DND-41 (cell line): ENCODE measurements around the gene UBE2D3.
"Not testable (repeated sequence)": the region's sequence is repeated elsewhere in the genome, so short reads cannot be mapped to it uniquely, and the experiment has no call there.

Experiments
- ATAC-seq: fragments of 200-7000 bp; cut with Tn5 transposase; 3 replicates; pipeline ENCODE4 v1.9.1; 2021; ENCODE audit warnings: low read depth; ENCODE audit not compliant: insufficient read depth
- DNase-seq: peaks from one replicate; pipeline ENCODE4 v3.0.0-alpha.2; 2020
- H2AFZ ChIP-seq: 2 replicates; pipeline ENCODE4 v1.6.0; 2012; ENCODE audit warnings: low read depth, low read length
- H3K27ac ChIP-seq: 2 replicates; pipeline ENCODE4 v1.5.1; 2012; ENCODE audit warnings: low read length, inconsistent platforms
- H3K27me3 ChIP-seq: fragments of 200-600 bp; sonication (generic); 2 replicates; pipeline ENCODE4 v1.6.0; 2012; ENCODE audit warnings: low read length, mild to moderate bottlenecking, inconsistent platforms; ENCODE audit not compliant: insufficient read depth, poor library complexity
- H3K36me3 ChIP-seq: 2 replicates; pipeline ENCODE4 v1.5.1; 2012; ENCODE audit warnings: low read length, inconsistent platforms; ENCODE audit not compliant: insufficient read depth
- H3K4me1 ChIP-seq: 2 replicates; pipeline ENCODE4 v1.5.1; 2012; ENCODE audit warnings: mild to moderate bottlenecking, low read length; ENCODE audit not compliant: insufficient read depth
- H3K4me2 ChIP-seq: 2 replicates; pipeline ENCODE4 v1.6.0; 2012; ENCODE audit warnings: mild to moderate bottlenecking, moderate library complexity, low read length, inconsistent platforms; ENCODE audit not compliant: insufficient read depth
- H3K4me3 ChIP-seq, 2 experiments: fragments of 200-600 bp in 1 of 2; shearing (Covaris generic) in 1 of 2; 2 replicates each; pipeline ENCODE4 v1.5.1; 2012 to 2016; ENCODE audit warnings: inconsistent platforms in 2 of 2, low read length in 2 of 2, mild to moderate bottlenecking in 2 of 2, low read depth in 1 of 2, moderate library complexity in 1 of 2
- H3K79me2 ChIP-seq: 2 replicates; pipeline ENCODE4 v1.6.0; 2012; ENCODE audit warnings: low read length, inconsistent platforms; ENCODE audit not compliant: insufficient read depth
- H3K9ac ChIP-seq: 2 replicates; pipeline ENCODE4 v1.6.0; 2012; ENCODE audit warnings: low read depth, mild to moderate bottlenecking, inconsistent platforms, low read length, moderate library complexity
- H3K9me3 ChIP-seq: 2 replicates; pipeline ENCODE4 v1.5.1; 2012; ENCODE audit warnings: low read length, moderate library complexity, mild to moderate bottlenecking, inconsistent platforms; ENCODE audit not compliant: insufficient read depth, severe bottlenecking
- H4K20me1 ChIP-seq: 2 replicates; pipeline ENCODE4 v1.6.0; 2012; ENCODE audit warnings: low read length; ENCODE audit not compliant: insufficient read depth
- EZH2 ChIP-seq: IDR thresholded peaks from 3 replicates; pipeline ENCODE4 v1.6.1; 2012; ENCODE audit warnings: borderline replicate concordance, low read depth, mild to moderate bottlenecking, moderate library complexity, low read length, inconsistent platforms; ENCODE audit not compliant: severe bottlenecking
- TF ChIP-seq, protein P1 (sequence below): IDR thresholded peaks from 2 replicates; pipeline ENCODE4 v1.5.1; 2012; ENCODE audit warnings: borderline replicate concordance, low read length, moderate library complexity, mild to moderate bottlenecking; ENCODE audit not compliant: poor library complexity, severe bottlenecking; ENCODE audit errors: extremely low read depth

The UBE2D3 gene

GRCh38 chr4:102868781-102869568 lies 41.6 kb upstream of the UBE2D3 start, which contains the start of gene CISD2:
Gene CISD2 (plus strand): TSS chr4:102868992. CDS start chr4:102869085, 93 bp downstream.
- Histone ChIP-seq H3K79me2 (peaks cover 94% of the 10 kb centered on the region), H3K27ac (peak within 1 kb of the TSS; percentile 95), H3K4me1 (peaks cover 59% of the 10 kb centered on the region), H3K9me3 (no peaks in the 10 kb centered on the region), H4K20me1 (no peaks in the 10 kb centered on the region), H2AFZ (peak within 1 kb of the TSS; percentile 89), H3K9ac (peak within 1 kb of the TSS; percentile 71), H3K4me3 (peak within 1 kb of the TSS; percentile 63 to 85), H3K36me3 (peaks cover 18% of the 10 kb centered on the region), H3K4me2 (peak within 1 kb of the TSS; percentile 97), H3K27me3 (no peaks in the 10 kb centered on the region)
- no peak for TF ChIP-seq EZH2
- TF ChIP-seq, protein P1, sequence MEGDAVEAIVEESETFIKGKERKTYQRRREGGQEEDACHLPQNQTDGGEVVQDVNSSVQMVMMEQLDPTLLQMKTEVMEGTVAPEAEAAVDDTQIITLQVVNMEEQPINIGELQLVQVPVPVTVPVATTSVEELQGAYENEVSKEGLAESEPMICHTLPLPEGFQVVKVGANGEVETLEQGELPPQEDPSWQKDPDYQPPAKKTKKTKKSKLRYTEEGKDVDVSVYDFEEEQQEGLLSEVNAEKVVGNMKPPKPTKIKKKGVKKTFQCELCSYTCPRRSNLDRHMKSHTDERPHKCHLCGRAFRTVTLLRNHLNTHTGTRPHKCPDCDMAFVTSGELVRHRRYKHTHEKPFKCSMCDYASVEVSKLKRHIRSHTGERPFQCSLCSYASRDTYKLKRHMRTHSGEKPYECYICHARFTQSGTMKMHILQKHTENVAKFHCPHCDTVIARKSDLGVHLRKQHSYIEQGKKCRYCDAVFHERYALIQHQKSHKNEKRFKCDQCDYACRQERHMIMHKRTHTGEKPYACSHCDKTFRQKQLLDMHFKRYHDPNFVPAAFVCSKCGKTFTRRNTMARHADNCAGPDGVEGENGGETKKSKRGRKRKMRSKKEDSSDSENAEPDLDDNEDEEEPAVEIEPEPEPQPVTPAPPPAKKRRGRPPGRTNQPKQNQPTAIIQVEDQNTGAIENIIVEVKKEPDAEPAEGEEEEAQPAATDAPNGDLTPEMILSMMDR: no peak
- DNase-seq (peak; percentile 95), ATAC-seq (peak; percentile 86)

GRCh38 chr4:102868153-102868780 lies 40.9 kb upstream of the UBE2D3 start:
- peak overlapping the region; percentile 71 for H3K9ac ChIP-seq
- peak; percentile 39 for DNase-seq
- peaks cover 22% of the 10 kb centered on the region for H3K36me3 ChIP-seq
- peak overlapping the region; percentile 89 for H2AFZ ChIP-seq
- no peaks in the 10 kb centered on the region for H3K9me3 ChIP-seq
- H4K20me1 ChIP-seq: no peaks in the 10 kb centered on the region
- H3K27me3 ChIP-seq: no peaks in the 10 kb centered on the region
- H3K4me3 ChIP-seq: peak overlapping the region; percentile 63 to 85; a peak in 3 of 4 replicates
- peak overlapping the region; percentile 95 for H3K27ac ChIP-seq
- peak; percentile 52 for ATAC-seq
- H3K4me2 ChIP-seq: peak overlapping the region; percentile 97
- TF ChIP-seq, protein P1: no peak
- TF ChIP-seq EZH2: no peak
- H3K4me1 ChIP-seq: peaks cover 59% of the 10 kb centered on the region
- peaks cover 94% of the 10 kb centered on the region for H3K79me2 ChIP-seq

GRCh38 chr4:102867278-102868152 lies 40.2 kb upstream of the UBE2D3 start:
- Histone ChIP-seq H3K4me2 (peak overlapping the region; percentile 97), H3K4me1 (peaks cover 59% of the 10 kb centered on the region), H3K9ac (peak overlapping the region; percentile 71), H3K9me3 (no peaks in the 10 kb centered on the region), H2AFZ (peak overlapping the region; percentile 89), H3K4me3 (peak overlapping the region; percentile 63 to 85), H3K27me3 (no peaks in the 10 kb centered on the region), H3K36me3 (peaks cover 17% of the 10 kb centered on the region; the same call in 1 of the 2 replicates), H3K27ac (peak overlapping the region; percentile 95), H4K20me1 (no peaks in the 10 kb centered on the region), H3K79me2 (peaks cover 94% of the 10 kb centered on the region)
- no peak for TF ChIP-seq EZH2
- TF ChIP-seq, protein P1: no peak
- no peak for ATAC-seq
- DNase-seq: peak; percentile 14

GRCh38 chr4:102865327-102865726 lies 38.0 kb upstream of the UBE2D3 start:
- not testable (repeated sequence) for H2AFZ ChIP-seq, H3K4me3 ChIP-seq, H3K27ac ChIP-seq, H4K20me1 ChIP-seq, H3K9ac ChIP-seq, H3K27me3 ChIP-seq, ATAC-seq, H3K9me3 ChIP-seq, DNase-seq
- peaks cover 40% of the 10 kb centered on the region for H3K4me1 ChIP-seq
- peaks cover 33% of the 10 kb centered on the region for H3K36me3 ChIP-seq
- H3K4me2 ChIP-seq: peak overlapping the region; percentile 97; the same call in 1 of the 2 replicates
- H3K79me2 ChIP-seq: peaks cover 94% of the 10 kb centered on the region
